ENCODE measurements around the gene TNS1.

GRCh38 chr2:218027426-218028188 lies 24.8 kb upstream of the TNS1 start:
- TF ChIP-seq CTCF (IDR thresholded peaks at IDR 0.05 in 2 of 3, conservative IDR thresholded peaks at IDR 0.05 in 1 of 3; ENCODE audit: borderline replicate concordance in 1 of 3, insufficient read depth in 1 of 3, low read depth in 2 of 3, low read length in 2 of 3): no peak
- TF ChIP-seq POLR2A (IDR thresholded peaks at IDR 0.05; ENCODE audit: borderline replicate concordance, extremely low read depth, insufficient read depth, insufficient read length): no peak
- no peak for TF ChIP-seq ZFX (IDR thresholded peaks at IDR 0.05)

All from HCT116 (cell line).